C1 segment of cervical spinal cord (tissue), 14 donors: ENCODE measurements around the gene WFDC1.

Source experiments
- DNase-seq, 14 donors: peaks; one replicate each; lab custom pipeline; 2025; lab: John Stamatoyannopoulos, UW

Gene WFDC1

GRCh38 chr16:84378099-84378498, 83.4 kb downstream of the WFDC1 start:
- DNase-seq = no peak

- no peak for DNase-seq
These were observed 83.9 kb downstream of the WFDC1 start for GRCh38 chr16:84378567-84378966.

GRCh38 chr16:84379008-84379708, 84.5 kb downstream of the WFDC1 start:
- no peak for DNase-seq
